Hepatocyte (in vitro differentiated cells): ENCODE measurements around the gene KLRF2. TPM values are rescaled to one million over a fixed set of nuclear protein-coding genes. Genes with fewer than 3 reads are reported as not detected.

Experiments
- DNase-seq: peaks from one replicate; pipeline ENCODE4 v3.0.0-alpha.2; 2016; ENCODE audit warnings: low spot score
- H2AFZ ChIP-seq: fragments of 200-600 bp; sonication (generic); 2 replicates; pipeline ENCODE4 v1.6.0; 2016; ENCODE audit warnings: antibody characterized with exemption, mild to moderate bottlenecking
- H3K27ac ChIP-seq: fragments of 200-600 bp; sonication (generic); 2 replicates; pipeline ENCODE4 v1.5.1; 2016; ENCODE audit warnings: mild to moderate bottlenecking
- H3K27me3 ChIP-seq: fragments of 200-600 bp; sonication (generic); 2 replicates; pipeline ENCODE4 v1.6.1; 2016
- H3K36me3 ChIP-seq: fragments of 200-600 bp; sonication (generic); replicated peaks from 2 replicates; pipeline ENCODE4 v1.5.1; 2016; ENCODE audit warnings: low read depth; ENCODE audit not compliant: insufficient read depth
- H3K4me1 ChIP-seq: fragments of 200-600 bp; sonication (generic); 2 replicates; pipeline ENCODE4 v1.5.1; 2016; ENCODE audit warnings: mild to moderate bottlenecking, moderate library complexity; ENCODE audit not compliant: insufficient read depth
- H3K4me2 ChIP-seq: fragments of 200-600 bp; sonication (generic); 2 replicates; pipeline ENCODE4 v1.6.0; 2016
- H3K4me3 ChIP-seq: fragments of 200-600 bp; sonication (generic); 2 replicates; pipeline ENCODE4 v1.5.1; 2016; ENCODE audit warnings: mild to moderate bottlenecking
- H3K79me2 ChIP-seq: fragments of 200-600 bp; sonication (generic); 2 replicates; pipeline ENCODE4 v1.6.0; 2017; ENCODE audit warnings: mild to moderate bottlenecking
- H3K9me2 ChIP-seq: fragments of 200-600 bp; sonication (generic); replicated peaks from 2 replicates; pipeline ENCODE4 v1.6.0; 2017; ENCODE audit warnings: mild to moderate bottlenecking; ENCODE audit not compliant: insufficient read depth
- H3K9me3 ChIP-seq: fragments of 200-600 bp; sonication (generic); 2 replicates; pipeline ENCODE4 v1.5.1; 2016; ENCODE audit warnings: low read depth, mild to moderate bottlenecking
- H4K20me1 ChIP-seq: fragments of 200-600 bp; sonication (generic); 2 replicates; pipeline ENCODE4 v1.6.0; 2016; ENCODE audit warnings: mild to moderate bottlenecking; ENCODE audit not compliant: insufficient read depth, poor library complexity, severe bottlenecking
- CTCF ChIP-seq: fragments of 200-600 bp; sonication (generic); IDR thresholded peaks from 2 replicates; pipeline ENCODE4 v1.5.1; 2016; ENCODE audit warnings: antibody characterized with exemption, mild to moderate bottlenecking; ENCODE audit not compliant: poor library complexity
- EZH2 ChIP-seq: fragments of 200-600 bp; sonication (generic); IDR thresholded peaks from 2 replicates; pipeline ENCODE4 v1.6.1; 2016; ENCODE audit warnings: antibody characterized with exemption, mild to moderate bottlenecking, borderline replicate concordance
- EZH2phosphoT487 ChIP-seq: fragments of 200-600 bp; sonication (generic); IDR thresholded peaks from one replicate; pipeline ENCODE4 v1.6.1; 2018; ENCODE audit warnings: antibody characterized with exemption, mild to moderate bottlenecking, low read depth, moderate library complexity; ENCODE audit not compliant: unreplicated experiment, severe bottlenecking
- WGBS: methylation state at CpG from one replicate; pipeline ENCODE4 v1.1.6; 2016; ENCODE audit warnings: low lambda C conversion rate; ENCODE audit errors: missing lambda C conversion rate; 5-methylcytosine and 5-hydroxymethylcytosine counted together
- polyA plus RNA-seq: library from polyadenylated mRNA; unstranded; fragments of >200 nt; fragmentation: Nextera tagmentation; extraction: Ambion mirVana; gene quantifications from 2 replicates; pipeline ENCODE4 v1.2.1, GENCODE V29; 2016
- total RNA-seq: library from RNA; depleted of rRNA; stranded (reverse); fragments of >200 nt; gene quantifications from 2 replicates; pipeline ENCODE4 v1.2.3, GENCODE V29; 2014

The KLRF2 gene
- total and polyA plus RNA-seq, 2 experiments from 2014 or later, result not detected

GRCh38 chr12:9940375-9940774 is 59.1 kb downstream of the KLRF2 start:
- Histone ChIP-seq H3K27me3 (no peaks in the 10 kb centered on the region), H3K4me1 (no peaks in the 10 kb centered on the region), H3K79me2 (no peaks in the 10 kb centered on the region), H4K20me1 (no peaks in the 10 kb centered on the region), H3K36me3 (no peaks in the 10 kb centered on the region), H3K4me3 (no peak overlapping the region), H3K9me2 (no peaks in the 10 kb centered on the region), H2AFZ (no peak overlapping the region), H3K9me3 (no peaks in the 10 kb centered on the region), H3K27ac (no peak overlapping the region), H3K4me2 (no peak overlapping the region)
- TF ChIP-seq EZH2 (no peak), CTCF (peak; percentile 52)
- DNase-seq, result peak; percentile 15
- 24% methylated on average over 2 of the region's 2 CpGs for WGBS

GRCh38 chr12:9941838-9942237 is 60.5 kb downstream of the KLRF2 start:
- 97% methylated on average over 1 of the region's 1 CpG for WGBS
- DNase-seq, result no peak
- H2AFZ ChIP-seq, result no peak overlapping the region
- H3K27me3 ChIP-seq, result no peaks in the 10 kb centered on the region
- no peaks in the 10 kb centered on the region for H3K4me1 ChIP-seq
- TF ChIP-seq EZH2 (no peak), EZH2phosphoT487 (no peak), CTCF (no peak)
- no peaks in the 10 kb centered on the region for H3K9me3 ChIP-seq
- H3K36me3 ChIP-seq, result no peaks in the 10 kb centered on the region
- H3K4me2 ChIP-seq, result no peak overlapping the region
- H3K27ac ChIP-seq, result no peak overlapping the region
- no peak overlapping the region for H3K4me3 ChIP-seq
- no peaks in the 10 kb centered on the region for H3K79me2 ChIP-seq
- no peaks in the 10 kb centered on the region for H3K9me2 ChIP-seq
- no peaks in the 10 kb centered on the region for H4K20me1 ChIP-seq

- H3K36me3 ChIP-seq, result no peaks in the 10 kb centered on the region
- H2AFZ ChIP-seq, result no peak overlapping the region
- H3K4me2 ChIP-seq, result no peak overlapping the region
- H4K20me1 ChIP-seq, result no peaks in the 10 kb centered on the region
- H3K4me1 ChIP-seq, result no peaks in the 10 kb centered on the region
- H3K79me2 ChIP-seq, result no peaks in the 10 kb centered on the region
- H3K9me3 ChIP-seq, result no peaks in the 10 kb centered on the region
- H3K27ac ChIP-seq, result no peak overlapping the region
- WGBS, result 86% methylated on average over 19 of the region's 19 CpGs
- TF ChIP-seq EZH2phosphoT487 (no peak), CTCF (no peak), EZH2 (no peak)
- no peak overlapping the region for H3K4me3 ChIP-seq
- no peak for DNase-seq
- H3K27me3 ChIP-seq, result no peaks in the 10 kb centered on the region
- H3K9me2 ChIP-seq, result no peaks in the 10 kb centered on the region
These were observed 62.0 kb downstream of the KLRF2 start for GRCh38 chr12:9943240-9943639.

GRCh38 chr12:9944391-9944790 is 63.1 kb downstream of the KLRF2 start:
- TF ChIP-seq EZH2phosphoT487, result no peak
- no peak for TF ChIP-seq CTCF
- no peak for TF ChIP-seq EZH2
- Histone ChIP-seq H3K4me3 (no peak overlapping the region), H2AFZ (no peak overlapping the region), H3K9me2 (no peaks in the 10 kb centered on the region), H3K36me3 (no peaks in the 10 kb centered on the region), H3K27me3 (no peaks in the 10 kb centered on the region), H3K9me3 (no peaks in the 10 kb centered on the region), H3K27ac (no peak overlapping the region), H3K4me1 (no peaks in the 10 kb centered on the region), H3K4me2 (no peak overlapping the region), H4K20me1 (no peaks in the 10 kb centered on the region), H3K79me2 (no peaks in the 10 kb centered on the region)
- WGBS, result 91% methylated on average over 2 of the region's 2 CpGs
- no peak for DNase-seq
